Activated CD8-positive, alpha-beta memory T cell treated with anti-CD3 and anti-CD28 coated beads for 48 hours (primary cell): Measurements from ENCODE around the gene SEMA3F.

Experiments
- DNase-seq, 3 experiments: peaks; one replicate each; pipeline ENCODE4 v3.0.0-alpha.2; 2020; ENCODE audit warnings: low read depth in 2 of 3, low spot score in 2 of 3

SEMA3F gene

DNA sequence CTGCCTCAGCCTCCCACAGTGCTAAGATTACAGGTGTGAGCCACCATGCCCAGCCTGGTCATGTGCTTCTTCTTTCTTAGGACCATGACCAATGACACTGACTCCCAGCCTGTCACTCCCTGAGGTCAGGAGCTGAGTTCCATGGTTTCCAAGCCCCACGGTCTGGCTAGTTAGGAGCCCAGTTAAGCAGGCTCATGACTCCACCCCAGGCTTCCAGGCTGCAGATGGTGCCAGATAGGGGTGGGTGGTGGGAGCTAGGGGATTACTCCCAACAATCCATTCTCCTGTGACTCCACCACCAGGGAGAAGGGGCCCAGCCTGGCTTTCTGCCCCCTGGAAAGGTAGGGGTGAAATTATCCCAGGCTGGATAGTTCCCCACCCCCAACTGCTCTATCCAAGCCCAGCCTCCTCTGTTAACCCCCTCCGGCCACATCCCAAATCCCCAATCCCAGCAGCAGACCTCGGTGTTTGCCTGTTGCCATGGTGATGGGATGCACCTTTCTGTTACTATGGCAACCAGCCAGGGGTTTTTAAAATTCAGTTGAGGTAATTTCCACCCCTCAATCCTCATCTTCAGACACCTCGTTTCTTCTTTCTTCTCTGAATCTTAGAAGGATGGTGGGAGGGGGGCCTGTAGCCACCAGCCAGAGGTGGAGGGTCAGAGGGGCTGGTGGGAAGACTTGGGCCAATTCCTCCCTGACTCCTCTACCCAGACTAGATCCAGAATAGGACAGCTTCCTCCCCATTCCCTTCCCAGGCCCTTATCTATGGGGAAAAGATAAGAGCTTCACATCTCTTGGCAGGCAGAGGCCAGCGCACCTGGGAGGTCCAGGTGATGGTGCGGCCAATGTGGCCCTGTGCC, 22.5 kb upstream of the SEMA3F start:
- no peak for DNase-seq

DNA sequence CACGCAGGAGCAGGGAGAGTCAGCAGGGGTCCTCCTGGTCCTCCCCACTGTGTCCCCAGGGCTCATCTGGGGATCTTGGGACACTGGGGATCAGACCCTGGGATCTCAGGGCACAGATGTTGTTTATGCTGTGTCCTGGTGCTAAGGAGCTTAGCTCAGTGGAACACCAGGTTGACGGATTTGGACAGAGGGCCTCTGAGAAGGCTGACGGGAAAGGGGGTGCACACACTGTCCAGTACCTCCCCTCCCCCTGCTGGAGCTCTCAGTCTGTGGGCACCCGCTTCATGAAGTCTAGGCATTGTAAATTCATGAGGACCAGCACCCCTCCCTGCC, 21.9 kb upstream of the SEMA3F start:
- DNase-seq = no peak

DNA sequence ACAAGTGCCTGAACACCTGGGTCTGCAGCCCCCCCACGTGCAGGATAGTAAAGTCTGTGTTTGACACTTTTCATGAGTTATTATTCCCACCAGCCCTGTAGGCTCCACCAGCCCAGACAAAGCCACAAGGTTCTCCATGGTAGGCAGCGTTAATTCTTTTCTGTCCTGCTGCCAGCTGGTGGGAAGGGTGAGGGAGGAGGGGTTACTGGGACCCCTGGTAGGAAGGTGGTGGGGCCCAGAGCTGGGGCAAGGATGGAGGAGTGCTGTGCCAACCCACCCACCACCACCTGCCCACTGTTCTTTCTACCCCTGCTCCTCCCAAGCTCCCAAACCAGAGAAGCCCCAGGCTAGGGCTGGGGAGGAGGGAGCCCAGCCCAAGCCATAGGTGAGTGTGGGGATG, 20.8 kb upstream of the SEMA3F start:
- DNase-seq = no peak

DNA sequence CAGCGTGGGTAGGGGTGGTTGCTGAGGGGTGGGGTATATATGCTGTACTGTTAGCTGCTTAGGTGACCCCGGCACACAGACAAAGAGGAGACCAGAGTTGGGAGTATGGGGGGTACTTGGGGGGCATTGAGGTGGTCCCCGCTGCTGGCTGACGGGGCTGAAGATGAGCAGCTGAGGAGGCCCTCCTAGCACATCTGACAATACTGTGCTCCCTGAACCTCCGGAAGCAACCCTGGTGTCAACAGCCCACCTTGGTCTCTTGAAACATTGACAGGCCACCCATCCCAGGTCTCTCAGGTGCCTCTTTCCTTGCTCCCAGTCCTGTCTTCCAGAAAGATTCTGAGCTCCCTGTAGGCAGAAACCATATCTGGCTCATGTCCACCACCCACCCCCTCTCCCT, 19.2 kb upstream of the SEMA3F start:
- DNase-seq = no peak

DNA sequence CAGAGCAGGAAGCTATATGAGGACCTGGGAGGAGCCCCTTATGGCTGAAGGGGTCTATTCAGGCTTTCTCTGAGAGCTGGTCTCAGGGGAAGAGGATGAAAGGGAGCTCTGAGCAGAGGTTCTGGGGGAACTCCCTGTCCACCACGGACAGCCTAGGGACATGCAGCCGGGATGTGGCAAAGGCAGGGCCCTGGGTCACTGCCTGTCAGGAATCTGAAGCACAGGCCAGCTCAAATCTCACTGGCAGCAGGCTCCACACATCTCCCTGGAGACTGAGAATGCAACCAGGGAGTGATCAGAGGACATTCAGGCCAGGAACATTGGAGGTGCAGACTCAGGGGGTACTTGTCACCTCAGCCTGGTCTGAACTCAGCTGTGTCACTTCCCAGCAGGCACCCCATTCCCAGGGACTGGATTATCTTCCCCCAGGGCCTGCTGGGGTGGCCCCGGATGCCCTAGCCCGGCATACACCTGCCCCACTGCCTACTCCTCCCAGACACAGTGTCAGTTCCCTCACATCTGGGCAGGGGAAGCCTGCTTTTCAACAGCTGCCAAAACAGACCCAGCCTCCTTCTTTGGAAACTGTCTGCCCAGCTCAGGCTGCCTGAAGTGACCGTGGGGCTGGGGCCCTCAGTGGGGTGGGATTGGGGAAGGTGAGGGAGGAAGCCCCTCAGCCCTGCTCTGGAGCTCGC, 18.3 kb upstream of the SEMA3F start:
- DNase-seq = no peak

DNA sequence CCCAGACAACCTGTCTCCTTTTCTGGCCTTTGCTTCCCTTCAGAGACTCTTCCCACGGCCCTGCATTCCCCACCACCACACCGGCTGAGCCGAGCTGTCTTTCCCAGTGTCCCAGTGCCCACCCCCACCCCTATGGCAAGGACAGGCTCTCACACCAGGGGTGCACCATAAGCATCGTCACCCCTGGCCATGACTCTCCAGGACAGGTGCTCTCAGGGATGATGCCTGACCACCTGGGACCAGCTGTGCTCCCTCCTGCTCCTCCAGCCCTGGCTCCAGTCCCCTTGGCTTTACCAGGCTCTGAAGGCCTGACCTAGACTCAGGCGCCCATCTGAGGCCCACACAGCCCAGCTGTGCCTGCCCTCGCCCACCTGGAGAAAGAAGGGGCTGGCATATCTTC, 17.6 kb upstream of the SEMA3F start:
- no peak for DNase-seq

DNA sequence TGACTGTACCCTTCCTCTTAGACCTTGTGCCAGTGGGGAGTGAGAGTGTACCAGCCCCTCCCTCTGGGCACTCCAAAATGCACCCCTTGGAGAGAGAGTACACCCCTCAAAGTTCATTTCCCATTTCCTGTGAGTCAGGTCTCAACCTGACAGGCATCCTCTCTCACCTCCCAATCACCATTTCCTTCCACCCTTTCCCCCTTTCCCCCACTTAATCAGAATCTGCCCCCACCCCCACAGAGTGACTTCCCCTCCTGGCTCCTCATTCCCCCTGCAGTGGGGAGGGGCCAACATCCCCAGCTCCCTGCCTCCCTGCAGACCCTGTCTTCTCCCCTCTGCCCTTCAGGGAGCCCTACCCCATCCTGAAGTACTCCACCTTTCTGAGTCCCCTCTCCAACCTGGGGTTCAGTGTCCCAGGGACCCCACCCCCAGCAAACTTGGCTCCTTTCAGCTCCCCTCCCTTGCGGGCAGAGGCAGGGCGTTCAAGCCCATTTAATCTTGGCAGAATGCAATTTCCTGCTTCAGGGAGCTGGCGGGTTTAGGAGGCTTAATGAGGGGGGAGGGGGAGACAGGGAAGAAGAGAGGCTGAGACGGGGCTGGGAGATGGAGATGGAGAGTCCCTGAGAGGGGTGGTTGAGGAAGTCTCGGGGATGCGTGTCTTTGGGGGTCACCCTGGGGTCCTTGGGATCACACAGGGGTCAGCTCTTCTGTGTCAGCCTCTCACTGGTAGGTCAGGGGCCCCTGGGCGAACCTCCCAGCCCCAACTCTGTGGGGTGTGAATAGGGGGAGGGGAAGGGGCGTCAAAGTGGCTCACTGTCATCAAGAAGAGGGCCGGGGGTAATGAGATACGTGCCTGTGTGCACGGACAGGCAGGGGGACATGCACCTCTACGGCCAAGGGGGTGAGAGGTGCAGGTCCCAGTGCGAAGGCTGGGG, 16.6 kb upstream of the SEMA3F start:
- DNase-seq = no peak

DNA sequence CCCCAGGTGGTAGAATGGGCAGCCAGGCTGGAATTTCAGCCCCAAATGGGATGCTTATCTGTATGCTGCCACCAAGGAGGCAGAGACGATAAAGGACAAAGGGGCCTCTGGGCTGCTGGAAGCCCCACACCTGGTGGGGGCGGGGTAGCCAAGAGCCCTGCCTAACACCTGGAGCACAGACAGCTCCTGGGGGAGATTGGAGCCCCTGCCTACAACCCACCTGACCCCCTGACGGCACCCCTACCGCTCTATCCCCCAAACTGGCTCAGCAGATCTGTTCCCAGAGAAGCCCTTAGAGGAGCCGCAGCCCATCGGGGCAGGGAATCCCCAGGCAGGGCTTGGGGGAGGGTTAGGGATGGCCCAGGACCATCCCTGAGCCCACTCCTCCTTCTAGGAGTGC, 15.8 kb upstream of the SEMA3F start:
- DNase-seq = no peak

DNA sequence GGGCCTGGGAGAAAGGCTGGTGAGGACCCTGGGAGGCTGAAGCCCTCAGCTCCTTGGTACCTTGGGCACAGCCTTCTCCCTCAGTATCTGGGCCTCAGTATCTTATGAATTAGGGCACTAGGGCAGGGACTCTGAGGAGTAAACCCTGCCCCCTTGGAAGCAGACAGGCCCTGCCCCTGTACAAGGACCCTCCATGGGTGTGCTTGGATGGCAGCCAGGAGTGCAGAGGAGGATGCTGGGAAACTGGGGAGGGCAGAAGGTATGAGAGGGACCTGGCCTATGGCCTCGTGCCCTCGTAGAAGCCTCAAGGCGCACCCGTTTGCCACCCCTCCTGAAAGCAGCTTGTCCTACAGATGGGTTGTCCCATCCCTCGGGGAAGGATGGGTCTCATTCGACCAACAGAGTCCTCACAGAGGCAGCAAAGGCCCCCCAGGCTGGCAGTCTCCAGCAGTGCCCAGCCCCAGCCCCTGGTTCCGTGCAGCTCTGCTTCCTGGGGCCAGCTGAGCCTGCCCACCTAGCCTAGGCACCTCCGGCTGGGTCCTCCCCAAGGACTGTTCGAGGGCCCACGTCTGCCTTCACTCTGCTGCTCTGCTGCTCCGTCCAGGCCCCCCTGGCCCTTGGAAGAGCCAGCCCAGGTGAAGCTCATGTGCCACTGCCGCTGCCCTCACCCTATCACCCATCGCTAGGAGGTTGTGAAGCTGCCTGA, 15.3 kb upstream of the SEMA3F start:
- DNase-seq = no peak

DNA sequence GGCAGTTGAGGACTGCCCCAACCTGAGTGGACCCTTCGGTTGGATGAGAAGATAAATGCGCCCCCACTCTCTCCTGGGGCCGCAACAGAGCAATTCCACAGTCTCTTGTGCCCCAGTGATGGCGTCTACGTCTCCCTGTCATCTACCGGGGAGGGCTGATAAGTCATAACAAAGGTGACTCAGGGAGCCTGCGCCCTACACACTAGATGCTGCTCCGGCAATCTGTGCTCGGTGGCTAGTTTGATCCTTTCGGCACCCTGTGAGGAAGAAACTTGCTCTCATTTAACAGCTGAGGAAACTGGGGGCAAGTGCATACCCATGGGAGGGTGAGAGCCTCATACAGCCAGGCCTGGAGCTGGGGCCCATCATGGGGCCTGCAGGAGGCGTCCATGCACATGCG, 14.1 kb upstream of the SEMA3F start:
- DNase-seq = no peak

DNA sequence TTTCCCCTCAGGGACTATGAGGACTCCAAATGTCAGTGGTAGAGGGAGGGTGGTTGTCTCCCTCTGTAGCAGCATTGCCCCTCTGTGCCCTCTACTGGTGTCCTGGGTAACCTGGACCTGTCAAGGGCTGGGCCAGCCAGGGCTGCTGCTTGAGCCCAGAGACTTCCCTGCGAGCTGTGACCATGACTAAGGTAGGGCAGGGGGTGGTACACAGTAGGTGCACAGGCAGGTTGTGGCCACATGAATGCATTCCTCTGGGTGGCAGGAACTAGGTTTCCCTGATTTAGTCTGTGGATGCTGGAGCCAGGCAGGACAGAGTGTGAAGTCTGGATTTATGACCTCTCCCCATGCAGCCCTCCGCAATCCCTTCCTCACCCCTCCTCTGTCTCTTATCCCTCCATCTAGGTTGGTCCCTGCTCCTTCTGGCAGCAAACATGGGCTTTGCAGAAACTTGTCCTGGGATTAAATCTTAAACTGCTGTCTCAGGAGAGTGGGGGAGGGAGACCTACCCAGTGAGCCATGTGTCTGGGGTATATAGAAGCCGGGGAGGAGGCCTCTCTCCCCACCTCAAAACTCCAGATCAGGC, 8.7 kb upstream of the SEMA3F start:
- DNase-seq = no peak

DNA sequence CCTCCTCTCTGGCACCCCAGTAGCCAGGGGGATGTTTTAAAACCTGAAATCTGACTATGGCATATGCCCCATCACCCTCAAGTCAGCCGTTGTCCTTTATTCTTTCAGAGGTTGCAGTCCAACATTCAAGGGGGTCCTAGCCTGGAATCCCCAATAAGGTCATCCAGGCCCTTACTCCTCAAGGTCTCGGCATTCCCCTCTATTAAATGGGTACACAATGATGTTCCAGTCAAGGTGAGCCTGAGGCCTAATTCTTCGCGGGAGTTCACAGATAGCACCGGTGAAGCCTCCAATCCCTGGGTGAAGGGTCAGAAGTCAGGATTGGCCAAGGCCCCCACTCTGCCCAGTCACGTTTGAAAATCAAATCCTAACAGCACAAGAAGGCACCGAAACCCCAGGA, 8.1 kb upstream of the SEMA3F start:
- no peak for DNase-seq

DNA sequence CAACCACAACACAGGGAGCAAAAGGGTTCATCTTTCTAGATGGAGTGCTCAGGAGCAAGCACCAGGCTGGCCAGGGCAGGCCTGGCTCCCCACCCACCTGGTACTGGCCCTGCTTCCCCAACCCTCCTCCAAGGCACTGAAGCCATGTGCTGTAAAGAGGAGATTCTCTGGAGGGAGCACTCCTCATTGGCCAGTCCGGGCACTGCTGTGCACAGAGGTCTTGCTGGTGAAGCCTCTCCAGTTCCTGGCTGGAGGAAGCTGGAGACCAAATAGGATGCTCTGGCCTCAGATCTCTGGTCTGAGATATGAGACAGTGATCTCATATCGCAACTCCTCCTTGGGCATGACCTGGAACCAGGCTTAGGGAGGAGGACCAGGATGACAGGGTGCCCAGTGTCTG, 7.7 kb upstream of the SEMA3F start:
- no peak for DNase-seq

DNA sequence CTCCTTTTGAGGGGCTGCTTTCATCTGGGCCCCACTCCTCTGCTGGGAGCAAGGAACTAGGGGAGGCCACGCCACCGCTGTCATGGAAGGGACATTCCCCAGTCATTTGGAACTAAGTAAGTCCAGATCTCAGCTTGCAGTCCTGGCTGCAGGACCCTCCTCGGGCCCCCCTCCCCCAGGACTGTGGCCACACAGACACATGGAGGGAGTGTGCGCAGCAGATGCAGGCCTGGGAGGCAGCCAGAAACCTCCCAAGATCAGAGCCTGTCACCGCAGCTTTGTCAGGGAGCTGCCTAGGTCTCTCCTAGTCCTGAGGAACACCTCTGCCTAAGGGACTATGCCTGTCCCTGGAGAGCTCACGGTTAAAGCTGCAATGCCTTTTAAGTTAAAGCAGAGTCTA, 7.3 kb upstream of the SEMA3F start:
- DNase-seq = no peak

DNA sequence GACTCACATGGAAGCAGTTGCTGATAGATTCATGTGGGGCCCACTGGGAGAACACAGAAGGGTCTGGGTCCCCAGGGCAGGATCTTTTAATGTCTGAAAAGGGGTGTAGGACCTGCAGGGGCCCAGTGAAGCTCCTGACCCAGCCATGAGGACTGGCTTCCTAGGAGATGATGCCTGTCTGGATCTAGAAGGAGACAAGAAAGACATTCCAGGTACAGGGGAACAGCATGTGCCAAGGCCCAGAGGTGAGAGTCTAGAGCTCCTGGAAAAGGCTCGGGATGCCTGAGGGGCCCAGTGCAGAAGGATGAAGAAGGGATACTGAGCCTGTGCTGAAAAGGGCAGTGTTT, 4.7 kb upstream of the SEMA3F start:
- no peak for DNase-seq

DNA sequence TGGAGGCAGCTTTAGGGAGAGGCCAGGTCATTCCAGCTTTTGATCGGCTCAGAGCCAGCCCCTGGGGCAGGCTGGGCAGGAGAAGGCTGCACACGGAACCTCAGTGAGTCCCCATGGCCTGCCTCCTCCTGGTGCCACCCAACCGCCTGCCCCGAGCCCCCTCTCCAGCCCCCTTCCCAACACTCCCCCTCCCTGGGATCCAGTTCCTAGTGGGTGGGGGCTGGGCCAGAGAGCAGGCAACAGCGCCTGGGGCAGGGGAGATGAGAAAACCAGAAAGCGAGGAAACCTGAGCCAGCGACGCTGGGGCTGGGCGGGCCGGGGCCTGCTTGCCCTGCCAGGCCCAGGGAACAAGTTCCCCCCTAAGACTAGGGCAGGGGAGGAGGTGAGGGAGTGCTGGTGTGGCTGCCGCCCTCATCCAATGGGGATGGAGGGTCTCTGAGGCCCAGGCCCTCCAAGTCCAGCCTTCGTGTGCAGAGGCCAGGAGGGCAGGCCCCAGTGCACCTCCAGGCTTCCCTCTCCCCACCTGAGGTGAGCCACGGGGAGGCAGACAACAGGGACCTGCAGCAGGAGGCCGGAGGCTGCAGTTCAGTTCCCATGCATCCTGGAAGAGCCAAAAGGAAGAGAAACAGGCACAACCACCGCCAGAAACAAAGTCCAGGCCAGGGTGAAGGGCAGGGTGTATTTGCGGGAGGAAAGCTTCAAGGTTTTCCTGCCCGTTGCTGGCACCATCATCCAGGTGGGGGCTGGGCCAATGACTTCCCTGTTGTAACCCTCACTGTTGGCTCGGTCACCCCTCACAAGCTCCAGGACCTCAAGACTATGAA, 4.0 kb upstream of the SEMA3F start:
- no peak for DNase-seq

DNA sequence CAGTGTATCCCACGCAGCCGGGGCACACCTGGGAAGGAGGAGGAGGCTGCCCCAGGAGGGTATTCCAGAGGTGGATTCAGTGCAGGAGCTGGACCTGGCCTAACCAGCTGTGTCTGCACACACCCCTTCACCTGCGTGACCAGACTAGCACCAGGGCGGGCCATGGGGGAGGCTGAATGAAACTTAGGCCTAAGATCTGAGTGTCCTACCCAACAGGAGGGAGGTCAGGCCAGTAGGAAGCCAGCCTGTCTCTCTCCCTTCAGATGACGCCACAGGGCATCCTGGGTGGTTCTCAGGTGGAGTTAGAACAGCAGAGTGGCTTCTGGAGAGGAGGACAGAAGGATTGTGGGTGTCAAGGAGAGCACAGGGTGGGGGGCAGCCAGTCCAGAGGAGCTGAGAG, 3.4 kb upstream of the SEMA3F start:
- DNase-seq = no peak

DNA sequence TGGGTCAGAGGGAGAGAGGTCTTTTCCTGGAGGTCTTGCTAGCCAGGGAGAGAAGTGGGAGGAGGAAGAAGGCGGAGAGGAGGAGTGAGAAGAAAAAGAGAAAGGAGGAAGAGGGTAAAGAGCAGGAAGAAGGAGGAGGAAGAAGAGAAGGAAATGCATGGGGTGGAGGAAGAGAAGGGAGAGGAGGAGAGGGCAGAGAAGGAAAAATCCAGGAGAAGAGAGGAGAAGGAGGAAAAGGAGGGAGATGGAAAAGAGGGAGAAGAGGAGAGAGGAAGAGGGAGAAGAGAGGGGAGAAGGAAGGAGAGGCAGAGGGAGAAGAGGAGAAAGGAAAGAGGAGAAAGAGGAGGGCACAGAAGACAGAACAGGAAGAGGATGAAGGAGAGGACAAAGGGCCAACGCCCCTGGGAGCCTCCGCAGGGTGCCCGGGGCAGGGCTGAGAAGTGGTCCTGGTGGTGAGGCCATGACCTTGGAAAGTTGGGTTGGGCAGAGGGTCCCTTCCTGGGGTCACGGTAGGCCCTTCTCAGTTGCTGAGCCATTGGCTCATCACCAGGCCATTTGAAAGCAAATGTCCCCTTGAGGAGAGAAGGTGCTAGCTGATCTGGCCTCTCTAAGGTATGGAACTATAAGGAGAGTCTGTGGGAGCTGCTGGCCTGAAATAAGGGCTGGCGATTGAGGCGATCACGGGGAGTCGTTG, 1.2 kb upstream of the SEMA3F start:
- DNase-seq = no peak

DNA sequence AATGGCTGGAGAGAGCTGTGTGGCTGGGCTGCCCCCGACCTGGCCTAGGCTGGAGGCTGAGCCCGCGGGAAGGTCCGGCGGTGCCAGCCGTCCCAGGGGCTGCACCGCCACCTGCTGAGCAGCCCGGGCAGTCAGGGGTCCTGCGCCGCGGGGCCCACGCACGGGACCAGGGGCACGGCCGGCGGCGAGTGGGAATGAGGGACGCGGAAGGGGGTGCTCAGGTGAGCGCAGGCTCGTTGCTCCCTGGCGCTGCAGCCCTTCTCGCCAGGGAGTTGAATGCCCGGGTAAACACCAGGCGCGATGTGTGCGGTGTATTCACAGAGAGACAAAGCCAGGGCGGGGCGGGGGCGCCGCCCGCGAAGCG, 666 bp upstream of the SEMA3F start:
- no peak for DNase-seq

DNA sequence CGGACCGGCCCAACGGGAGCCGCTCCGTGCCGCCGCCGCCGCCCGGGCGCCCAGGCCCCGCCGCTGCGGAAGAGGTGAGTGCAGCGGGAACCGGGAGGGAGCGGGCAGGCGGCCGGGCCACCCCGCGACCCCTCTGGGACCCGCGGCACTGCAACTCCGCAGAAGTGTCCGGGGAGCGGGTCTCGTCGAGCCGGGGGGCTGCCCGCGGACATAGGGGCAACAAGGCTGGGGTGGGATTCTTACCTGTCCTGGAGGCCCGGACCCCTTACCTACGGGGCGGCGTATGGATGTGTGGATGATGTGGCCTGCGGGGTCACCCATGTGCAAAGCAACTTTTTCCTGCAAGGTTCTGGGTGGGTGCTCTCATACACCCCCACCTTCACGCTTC, 361 bp downstream of the SEMA3F start:
- DNase-seq = no peak
